ENCODE data around the gene PIWIL1. TPM values are rescaled to one million over a fixed set of nuclear protein-coding genes. Genes with fewer than 3 reads are reported as not detected.

PIWIL1 gene
- total RNA-seq, 1 experiment from 2014 or later: not detected

- WGBS (ENCODE audit: extremely low coverage, insufficient read length, low lambda C conversion rate): no CpG with 5 or more reads among the region's 7 CpGs
Observed at GRCh38 chr12:130414381-130414780, 76.7 kb downstream of the PIWIL1 start.

More at GRCh38 chr12:130414381-130414780, 76.7 kb downstream of the PIWIL1 start:
- H2BK120ac ChIP-seq (ENCODE audit: low read depth, low read length, poor library complexity, severe bottlenecking): no peak overlapping the region
- H2BK5ac ChIP-seq (ENCODE audit: insufficient read length, low read length): no peak overlapping the region
- Mint-ChIP-seq H3K27me3 (ENCODE audit: low read depth) (peaks cover 29% of the 10 kb centered on the region), H3K4me3 (no peak overlapping the region), H3K4me1 (no peaks in the 10 kb centered on the region), H3K27ac (0 out of 7 replicates have a peak overlapping the region, but pooled peaks of 1 of the 3 experiments have one; percentile 34), H3K36me3 (ENCODE audit: insufficient read depth in 1 of 3, low read depth in 3 of 3) (no peaks in the 10 kb centered on the region), H3K9me3 (no peaks in the 10 kb centered on the region; a peak in 1 of 5 replicates)
- H2BK20ac ChIP-seq (ENCODE audit: low read depth, low read length, poor library complexity, severe bottlenecking): no peak overlapping the region
- H3K27ac ChIP-seq (ENCODE audit: insufficient read length, low read depth, low read length): no peak overlapping the region
- no peaks in the 10 kb centered on the region for H3K4me1 ChIP-seq (ENCODE audit: insufficient read depth, low read length)
- H4K91ac ChIP-seq (ENCODE audit: insufficient read length, low read depth, low read length): no peak overlapping the region
- no peak overlapping the region for H4K8ac ChIP-seq (replicated peaks; ENCODE audit: insufficient read length, low read depth, low read length)
- no peak overlapping the region for H3K14ac ChIP-seq (ENCODE audit: insufficient read depth, low read length)
- no peak overlapping the region for H3K23ac ChIP-seq (ENCODE audit: insufficient read length, low read depth, low read length)
- H2BK15ac ChIP-seq (ENCODE audit: low read depth, low read length): no peak overlapping the region
- DNase-seq: no peak
- H3K79me1 ChIP-seq (ENCODE audit: insufficient read depth, low read depth, low read length, poor library complexity, severe bottlenecking): no peaks in the 10 kb centered on the region
- no peak overlapping the region for H3K56ac ChIP-seq (ENCODE audit: insufficient read length, low read depth, low read length)
- H4K20me1 ChIP-seq (ENCODE audit: control insufficient read depth, insufficient read depth, insufficient read length): no peaks in the 10 kb centered on the region
- H2AFZ ChIP-seq (ENCODE audit: low read length): no peak overlapping the region
- H2AK5ac ChIP-seq (ENCODE audit: insufficient read length, low read length): no peak overlapping the region
- H3T11ph ChIP-seq (ENCODE audit: low read length): no peak overlapping the region
- H3K27me3 ChIP-seq (ENCODE audit: insufficient read depth, low read length): no peaks in the 10 kb centered on the region
- no peaks in the 10 kb centered on the region for H3K79me2 ChIP-seq (ENCODE audit: insufficient read depth, low read length)
- H3K4me2 ChIP-seq (ENCODE audit: insufficient read depth, insufficient read length, low read length): no peak overlapping the region
- no peak overlapping the region for H3K9ac ChIP-seq (ENCODE audit: extremely low read depth, insufficient read length, low read length)
- H3K9me3 ChIP-seq (ENCODE audit: control insufficient read depth, low read depth, low read length): no peaks in the 10 kb centered on the region
- no peak overlapping the region for H2BK12ac ChIP-seq (ENCODE audit: insufficient read length, low read depth, low read length)
- H3K23me2 ChIP-seq (ENCODE audit: insufficient read length, low read depth, low read length, poor library complexity, severe bottlenecking): no peaks in the 10 kb centered on the region
- no peak overlapping the region for H3K4ac ChIP-seq (ENCODE audit: low read depth, low read length)
- no peak for TF ChIP-seq CTCF (conservative IDR thresholded peaks at IDR 0.05)
- H3K18ac ChIP-seq (ENCODE audit: insufficient read length, low read depth, low read length): no peak overlapping the region
- no peak overlapping the region for H4K5ac ChIP-seq (ENCODE audit: insufficient read length, low read depth, low read length)
